GM10847 (cell line): Measurements from ENCODE around the gene STXBP1.
A peak's percentile ranks its signal among the peaks of the same experiment; 100 is the strongest.

Source experiments
- POLR2A ChIP-seq: IDR thresholded peaks from 2 replicates; pipeline ENCODE4 v1.6.1; 2011; ENCODE audit not compliant: insufficient read length; ENCODE audit errors: extremely low read depth

STXBP1 gene

GRCh38 chr9:127689329-127690000 is 77.4 kb downstream of the STXBP1 start:
- TF ChIP-seq POLR2A: no peak

- TF ChIP-seq POLR2A: no peak
These were observed 78.7 kb downstream of the STXBP1 start for GRCh38 chr9:127690735-127691134.

- TF ChIP-seq POLR2A: no peak
These were observed 80.0 kb downstream of the STXBP1 start for GRCh38 chr9:127692071-127692470.

GRCh38 chr9:127693143-127693542 is 81.1 kb downstream of the STXBP1 start:
- TF ChIP-seq POLR2A: no peak

- TF ChIP-seq POLR2A: no peak
These were observed 81.6 kb downstream of the STXBP1 start for GRCh38 chr9:127693697-127694096.

- TF ChIP-seq POLR2A: no peak
These were observed 83.0 kb downstream of the STXBP1 start for GRCh38 chr9:127694890-127695720.

GRCh38 chr9:127697575-127697974 is 85.5 kb downstream of the STXBP1 start:
- TF ChIP-seq POLR2A: no peak

- no peak for TF ChIP-seq POLR2A
These were observed 86.3 kb downstream of the STXBP1 start for GRCh38 chr9:127698386-127698785.

GRCh38 chr9:127698985-127699670 is 87.1 kb downstream of the STXBP1 start:
- TF ChIP-seq POLR2A: peak; percentile 31

GRCh38 chr9:127700140-127700539 is 88.1 kb downstream of the STXBP1 start:
- TF ChIP-seq POLR2A: no peak

GRCh38 chr9:127700594-127701255 is 88.6 kb downstream of the STXBP1 start:
- TF ChIP-seq POLR2A: no peak

- no peak for TF ChIP-seq POLR2A
These were observed 91.3 kb downstream of the STXBP1 start for GRCh38 chr9:127703289-127703946.

GRCh38 chr9:127705577-127706379 is 93.7 kb downstream of the STXBP1 start:
- TF ChIP-seq POLR2A: no peak

GRCh38 chr9:127706836-127707241 is 94.8 kb downstream of the STXBP1 start, which contains the start of gene CFAP157:
Gene CFAP157, plus strand, starts transcription at chr9:127706988. Its CDS starts 44 bp downstream, at chr9:127707032.
- no peak for TF ChIP-seq POLR2A
